Measurements from ENCODE around the gene ERGIC1.

GRCh38 chr5:172883066-172883465 lies 49.0 kb downstream of the ERGIC1 start:
- TF ChIP-seq CTCF (conservative IDR thresholded peaks at IDR 0.05; ENCODE audit: low read depth in 2 of 2) (no peak), EZH2 (IDR thresholded peaks at IDR 0.05; ENCODE audit: low read depth, unreplicated experiment) (no peak), NANOG (IDR thresholded peaks at IDR 0.05; ENCODE audit: borderline replicate concordance) (no peak), POLR2AphosphoS5 (IDR thresholded peaks at IDR 0.05; ENCODE audit: low read depth) (no peak), EZH2phosphoT487 (IDR thresholded peaks at IDR 0.05; ENCODE audit: unreplicated experiment) (no peak), ZNF462 (CRISPR knock-in tag; IDR thresholded peaks at IDR 0.05) (no peak), REST (IDR thresholded peaks at IDR 0.05; ENCODE audit: unreplicated experiment) (no peak)
